GM21390 (cell line): Measurements from ENCODE around the gene GRID1.

Source experiments
- ATAC-seq: cut with Tn5 transposase; IDR thresholded peaks from one replicate; pipeline ENCODE4 v1.9.1; 2021; ENCODE audit not compliant: unreplicated experiment

Gene GRID1

DNA sequence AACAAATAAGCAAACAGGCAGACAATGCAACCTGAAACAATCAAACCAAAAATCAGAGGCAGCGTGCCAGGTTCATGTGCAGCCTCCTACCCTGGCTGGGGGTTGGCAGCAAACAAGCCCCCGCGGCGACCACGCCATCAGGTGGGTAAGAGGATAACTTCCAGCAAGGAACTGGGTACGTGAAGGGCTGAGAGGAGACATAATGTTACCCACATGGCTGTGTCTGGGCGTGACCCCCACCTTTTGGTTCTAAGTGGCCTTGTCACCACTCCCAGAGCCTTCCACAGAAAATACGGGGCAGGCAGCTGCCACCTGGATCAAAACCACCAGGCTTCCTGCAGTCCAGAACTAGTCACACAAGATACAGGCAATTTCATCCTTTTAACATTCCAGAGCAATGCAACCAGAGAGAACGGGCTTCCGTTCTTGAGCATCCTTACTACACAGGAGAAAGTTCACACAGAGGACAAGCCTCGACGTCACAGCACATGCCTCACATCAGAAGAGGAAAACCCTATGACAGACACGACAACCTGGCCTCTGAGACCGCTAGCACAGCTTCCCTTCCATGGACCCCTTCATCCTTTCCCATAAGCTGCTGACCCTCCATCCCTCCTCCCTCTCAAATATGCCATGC, 171.0 kb downstream of the GRID1 start:
- ATAC-seq: no peak

- no peak for ATAC-seq
These were observed 171.9 kb downstream of the GRID1 start for GRCh38 chr10:86194684-86195083.

DNA sequence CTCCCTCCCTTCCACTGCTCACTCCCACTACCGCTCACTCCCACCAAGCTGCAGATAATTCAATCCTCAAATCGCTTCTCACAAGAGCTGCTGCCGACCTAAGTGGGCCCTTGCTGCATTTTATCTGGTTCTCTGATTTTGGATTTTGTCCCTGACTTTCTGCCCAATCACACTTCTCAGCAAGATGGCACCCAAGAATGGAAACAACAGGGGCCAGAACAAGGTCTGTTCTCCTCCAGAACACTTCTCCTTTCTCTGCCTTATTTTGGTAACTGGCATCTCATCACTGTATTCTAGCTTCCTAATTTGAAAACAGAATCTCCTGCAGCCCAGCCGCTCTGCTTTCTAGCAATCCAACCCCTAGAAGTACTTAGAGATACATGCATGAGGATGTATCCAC, 172.8 kb downstream of the GRID1 start:
- no peak for ATAC-seq

DNA sequence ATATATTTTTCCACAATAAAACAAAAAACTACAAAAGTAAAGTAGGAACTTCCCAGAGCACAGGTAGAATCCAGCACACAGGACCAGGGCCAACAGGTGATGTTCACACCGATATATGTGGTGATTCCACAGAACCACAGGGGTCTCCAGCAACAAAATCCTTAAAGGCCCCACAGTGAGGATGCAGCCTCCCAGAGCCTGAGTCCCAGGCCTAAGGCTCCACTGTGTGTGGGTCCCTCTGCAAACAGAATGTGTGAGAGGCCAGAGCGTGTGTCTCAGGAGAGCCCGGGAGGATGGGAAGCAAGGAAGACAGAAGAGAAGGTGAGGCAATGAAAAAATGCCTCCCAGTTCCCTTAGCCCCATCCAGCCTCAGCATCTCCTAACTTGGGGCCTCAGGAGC, 173.9 kb downstream of the GRID1 start:
- ATAC-seq: no peak

DNA sequence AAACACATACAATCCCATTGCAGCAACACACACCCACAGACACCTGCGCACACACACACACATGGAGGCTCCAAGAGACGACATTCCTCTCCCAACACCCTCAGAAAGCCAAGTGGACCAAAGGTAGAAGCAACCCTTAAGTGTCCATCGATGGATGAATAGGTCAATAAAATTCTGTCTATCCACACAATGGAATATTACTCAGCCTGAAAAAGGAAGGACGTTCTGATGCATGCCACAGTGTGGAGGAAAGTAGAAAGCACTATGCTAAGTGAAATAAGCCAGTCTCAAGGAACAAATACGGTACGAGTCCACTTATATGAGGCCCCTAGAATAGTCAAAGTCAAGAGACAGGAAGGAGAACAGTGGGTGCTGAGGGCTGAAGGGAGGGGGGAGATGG, 174.4 kb downstream of the GRID1 start:
- no peak for ATAC-seq

DNA sequence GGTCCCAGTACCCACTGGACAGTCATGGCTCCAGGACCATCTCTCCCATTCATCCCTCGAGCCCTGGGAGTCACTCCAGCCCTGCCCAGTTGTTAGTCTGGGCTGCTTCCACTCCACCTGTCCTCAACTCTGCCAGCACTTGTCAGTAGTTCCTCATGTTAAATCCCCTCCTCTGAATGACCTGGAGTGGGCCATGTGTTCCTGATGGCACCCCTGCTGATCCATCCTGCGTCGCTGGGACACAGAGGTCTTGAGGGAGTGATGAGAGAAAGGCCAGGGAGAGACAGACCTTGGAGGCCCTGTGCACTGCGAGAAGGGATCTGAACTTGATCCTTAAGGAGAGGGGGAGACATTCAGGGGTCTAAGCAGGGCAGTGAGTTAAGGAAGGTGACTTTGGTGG, 174.9 kb downstream of the GRID1 start:
- no peak for ATAC-seq

DNA sequence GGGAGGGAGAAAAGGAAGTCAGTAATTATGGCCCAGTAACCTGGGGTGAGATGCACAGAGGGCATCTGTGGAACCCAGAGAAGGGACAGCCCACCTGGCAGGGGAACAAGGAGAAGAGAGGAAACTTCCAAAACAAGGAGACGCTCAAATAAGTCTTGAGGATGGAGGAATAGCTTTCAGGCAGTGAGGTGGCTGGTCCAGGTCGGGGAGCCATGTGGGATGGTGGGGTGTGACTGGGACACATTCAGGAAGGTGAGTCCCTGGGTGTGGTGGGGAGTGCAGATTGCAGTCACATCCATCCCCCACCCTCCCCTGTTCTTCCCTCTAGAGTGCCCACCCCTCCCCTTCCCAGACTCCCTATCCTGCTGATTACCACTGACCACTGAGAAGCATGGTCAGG, 175.4 kb downstream of the GRID1 start:
- ATAC-seq: no peak

GRCh38 chr10:86190291-86190690, 176.3 kb downstream of the GRID1 start:
- no peak for ATAC-seq

DNA sequence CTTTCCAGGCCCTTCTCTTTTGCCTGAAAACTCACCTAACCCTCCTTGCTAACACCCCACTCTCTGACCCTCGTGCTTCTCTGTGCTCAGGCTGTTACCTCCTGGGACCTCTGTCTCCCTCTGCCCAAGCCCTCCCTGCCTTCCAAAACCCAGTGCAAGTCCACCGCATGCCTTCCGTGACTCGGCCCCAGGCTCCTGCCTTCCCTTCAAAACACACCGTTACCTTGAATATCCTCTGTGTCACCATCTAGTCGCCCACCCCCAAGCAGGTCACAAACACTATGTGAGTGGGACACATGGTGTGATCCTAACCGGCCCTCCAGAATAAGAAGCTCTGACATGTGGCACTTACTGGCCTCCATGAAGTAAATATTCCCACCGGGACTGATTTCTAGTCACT, 176.7 kb downstream of the GRID1 start:
- ATAC-seq: no peak

GRCh38 chr10:86188796-86189558, 177.6 kb downstream of the GRID1 start:
- ATAC-seq: no peak

- ATAC-seq: no peak
These were observed 178.3 kb downstream of the GRID1 start for GRCh38 chr10:86188326-86188725.

DNA sequence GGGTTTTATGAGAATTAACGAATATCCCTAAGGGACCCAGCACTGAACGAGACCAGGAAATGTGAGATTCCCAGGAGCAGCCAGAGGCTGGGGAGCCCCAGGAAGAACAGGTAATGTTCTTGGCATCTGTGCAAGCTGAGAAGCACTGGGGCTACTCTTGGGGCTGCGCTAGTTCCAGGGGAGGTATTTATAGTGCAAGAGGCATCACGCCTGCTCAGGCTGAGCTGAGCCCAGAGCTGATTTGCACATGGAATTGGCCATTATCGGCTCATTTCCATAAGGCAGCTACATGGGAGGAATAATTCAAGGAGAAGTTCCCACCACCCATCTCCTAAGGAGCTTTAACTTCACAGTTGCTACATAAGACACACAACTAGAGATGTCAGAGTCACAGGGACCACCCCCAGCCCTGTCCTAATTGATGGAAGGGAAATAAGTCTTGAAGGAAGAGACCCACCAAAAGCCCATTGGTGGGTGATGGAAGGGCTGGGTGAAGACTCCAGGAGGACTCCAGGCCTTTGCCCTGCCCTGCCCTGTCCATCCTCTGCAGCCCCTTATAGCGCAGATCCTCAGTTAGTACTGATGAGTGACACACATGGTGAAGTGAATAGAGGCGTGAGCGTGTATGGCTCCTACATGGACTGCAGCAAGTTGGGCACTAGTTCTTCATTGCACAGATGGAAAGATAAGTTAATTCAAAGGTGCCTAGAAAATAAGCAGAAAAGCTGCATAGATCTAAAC, 178.9 kb downstream of the GRID1 start:
- ATAC-seq: no peak

DNA sequence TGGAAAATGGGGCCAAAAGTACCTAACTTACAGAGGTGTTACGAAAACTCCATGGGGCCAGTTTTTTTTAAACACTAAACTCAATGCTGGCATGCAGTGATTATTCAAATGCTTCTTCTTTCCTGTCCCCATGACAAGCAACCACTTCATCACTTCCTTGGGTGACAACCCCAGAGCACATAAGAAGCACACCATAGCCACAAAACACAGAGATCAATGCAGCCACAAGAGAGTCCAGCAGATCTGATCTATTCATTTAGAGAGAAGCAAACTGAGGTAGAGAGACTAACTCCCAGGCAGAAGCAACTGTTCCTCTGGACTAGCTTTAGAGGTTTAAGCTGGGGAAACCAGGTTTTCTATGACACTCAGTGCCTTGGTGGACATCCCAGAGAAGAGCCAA, 180.0 kb downstream of the GRID1 start:
- no peak for ATAC-seq

DNA sequence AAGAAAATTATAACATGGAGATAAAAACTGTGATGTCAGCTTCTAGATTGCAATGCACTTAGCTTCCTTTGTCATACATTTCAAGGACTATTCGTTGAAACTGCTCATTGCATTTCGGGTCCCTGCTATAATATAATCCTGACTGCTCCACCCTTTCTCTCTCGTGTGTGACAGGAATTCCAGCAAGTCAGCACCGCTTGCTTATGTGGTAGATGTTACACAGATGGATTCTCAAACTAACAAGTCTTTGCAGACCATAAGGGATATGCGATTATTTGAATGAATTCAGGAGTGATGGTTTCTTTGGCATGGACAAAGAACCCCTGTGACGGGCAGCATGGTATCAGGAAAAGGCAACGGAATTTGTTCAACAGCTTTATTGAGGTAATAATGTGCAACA, 184.0 kb downstream of the GRID1 start:
- ATAC-seq: no peak

DNA sequence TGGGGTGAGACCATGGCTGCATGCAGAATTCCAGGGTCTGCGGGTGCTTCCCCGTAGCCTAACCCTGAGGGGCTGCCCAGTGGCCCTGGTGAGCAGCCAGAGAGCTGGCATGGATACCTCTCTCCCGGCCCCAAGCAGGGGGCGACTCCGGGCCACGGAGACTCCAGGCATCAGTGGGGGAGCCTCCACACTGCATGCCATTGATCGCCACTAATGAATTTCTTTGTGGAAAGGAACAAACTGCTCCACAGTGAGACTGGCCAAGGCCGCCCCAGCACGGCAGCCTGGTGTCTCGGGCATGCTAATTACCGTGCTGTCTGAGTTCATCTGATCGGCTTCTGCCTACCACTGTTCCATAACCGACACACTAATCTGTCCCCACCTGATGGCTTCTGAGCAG, 184.4 kb downstream of the GRID1 start:
- no peak for ATAC-seq

DNA sequence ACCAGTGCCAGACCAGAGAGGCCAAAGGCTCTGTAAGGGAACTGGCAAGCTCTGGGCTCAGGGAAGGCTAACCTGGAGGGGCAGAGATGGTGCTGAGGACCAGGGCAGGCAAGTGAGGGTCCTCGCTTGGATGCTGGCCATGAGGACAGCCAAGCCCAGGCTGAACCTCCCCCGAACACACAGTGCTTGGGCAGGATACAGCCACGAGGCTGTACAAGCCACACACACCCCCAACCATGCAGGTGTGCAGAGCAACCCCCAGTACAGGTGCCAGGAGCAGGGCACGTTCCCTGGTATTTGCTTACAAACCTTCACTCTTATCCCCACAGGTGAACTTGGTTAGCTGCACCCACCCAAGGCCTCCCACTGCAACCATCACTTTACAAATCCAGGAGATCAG, 185.7 kb downstream of the GRID1 start:
- ATAC-seq: no peak

DNA sequence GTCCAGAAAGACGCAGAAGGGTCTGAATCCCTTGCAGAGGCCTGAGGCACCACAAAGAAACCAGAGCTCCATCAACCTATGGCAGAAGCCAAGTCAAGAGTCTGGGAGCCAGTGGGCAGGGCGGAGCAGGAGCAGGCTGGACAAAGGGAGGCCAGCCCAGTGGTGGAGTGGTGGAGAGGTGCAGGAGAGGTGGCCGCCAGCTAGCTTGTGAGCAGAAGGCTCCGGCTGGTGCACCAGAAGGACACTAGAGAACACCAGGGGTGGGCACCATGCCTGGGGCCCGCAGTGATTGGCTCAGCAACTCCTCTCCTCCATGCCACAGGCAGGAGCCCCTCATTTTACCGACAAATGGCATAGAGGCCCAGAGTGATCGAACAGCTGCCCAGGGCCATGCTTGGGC, 186.6 kb downstream of the GRID1 start:
- no peak for ATAC-seq

DNA sequence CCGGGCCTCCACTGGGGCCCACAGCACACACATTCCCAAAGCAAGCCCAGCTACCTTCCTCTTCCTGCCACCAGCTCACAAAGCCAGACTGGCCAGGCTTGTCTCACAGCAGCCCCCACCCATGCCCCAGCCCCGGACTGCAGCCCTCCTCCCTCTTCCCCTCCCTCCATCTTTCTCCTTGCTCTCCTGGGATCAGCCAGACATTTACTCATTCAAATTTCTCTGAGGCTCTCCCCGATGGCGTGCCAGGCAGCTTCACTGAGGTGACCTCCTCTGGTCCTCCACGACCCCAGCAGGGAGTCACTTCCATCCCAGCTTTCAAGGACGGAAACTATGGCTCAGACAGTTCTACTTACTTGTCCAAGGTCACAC, 187.5 kb downstream of the GRID1 start:
- ATAC-seq: no peak

DNA sequence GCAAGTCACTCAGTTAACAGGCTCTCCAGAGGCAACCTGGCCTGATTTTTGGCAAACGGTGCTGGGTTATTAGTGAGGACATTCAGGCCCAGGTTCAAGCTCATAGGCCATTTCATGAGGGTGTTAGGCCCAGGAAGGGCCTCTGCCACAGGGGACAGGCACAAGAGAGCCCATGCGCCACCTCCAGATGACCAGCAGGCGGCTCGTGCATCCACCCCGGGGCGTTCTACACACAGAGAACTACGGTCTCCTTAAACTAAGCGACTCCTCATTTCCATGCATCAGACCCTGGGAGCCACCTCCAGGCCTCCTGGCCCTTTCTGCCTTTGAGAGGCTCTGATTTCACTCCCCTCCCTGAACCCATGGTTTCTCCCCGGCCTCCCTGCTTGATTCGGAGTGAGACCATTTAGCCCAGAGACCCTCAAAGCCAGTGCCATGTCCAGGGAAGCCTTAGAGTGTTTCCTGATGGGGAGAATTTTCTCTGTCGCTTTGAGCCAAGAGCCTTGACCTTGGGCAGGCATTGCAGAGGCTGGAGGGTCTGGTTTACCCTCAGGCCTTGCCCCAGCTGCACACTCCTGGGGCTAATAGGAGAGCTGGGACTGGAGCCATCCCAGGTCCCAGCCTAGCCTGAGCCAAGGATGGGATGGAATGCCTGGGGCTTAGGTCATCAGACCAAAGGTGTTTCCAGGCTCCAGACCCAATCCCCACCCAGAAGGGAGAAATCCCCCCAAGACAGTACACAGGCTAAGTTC, 188.0 kb downstream of the GRID1 start:
- ATAC-seq: no peak

DNA sequence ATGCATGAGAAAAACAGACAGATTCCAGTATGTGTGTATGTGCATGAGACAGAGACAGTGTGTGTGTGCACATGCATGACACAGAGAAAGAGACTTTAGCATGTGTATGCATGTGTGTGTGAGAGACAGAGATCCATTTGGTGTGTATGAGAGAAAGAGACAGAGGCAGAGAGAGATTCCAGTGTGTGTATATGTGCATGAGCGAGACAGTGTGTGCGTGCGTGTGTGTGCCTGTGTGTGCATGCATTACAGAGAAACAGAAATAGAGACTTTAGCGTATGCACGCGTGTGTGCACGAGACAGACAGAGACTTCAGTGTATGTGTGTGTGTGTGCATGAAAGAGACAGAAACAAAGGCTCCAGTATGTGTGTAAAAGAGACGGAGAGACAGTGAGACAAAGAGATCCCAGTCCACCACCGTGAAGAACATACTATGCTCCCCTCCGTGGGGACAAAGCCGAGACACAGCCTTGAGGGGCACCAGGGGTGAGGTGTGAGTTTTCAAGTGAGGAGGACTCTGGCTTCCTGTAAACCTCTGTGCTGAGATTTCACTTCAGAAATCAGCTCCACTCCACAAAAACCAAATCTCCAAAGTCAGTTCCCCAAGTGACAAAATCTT, 188.9 kb downstream of the GRID1 start:
- ATAC-seq: no peak
